DND-41 (cell line): ENCODE measurements around the gene HOXB7.

Source experiments
- CTCF ChIP-seq: IDR thresholded peaks from 2 replicates; pipeline ENCODE4 v1.5.1; 2012; ENCODE audit warnings: borderline replicate concordance, low read length, moderate library complexity, mild to moderate bottlenecking; ENCODE audit not compliant: poor library complexity, severe bottlenecking; ENCODE audit errors: extremely low read depth
- EZH2 ChIP-seq: IDR thresholded peaks from 3 replicates; pipeline ENCODE4 v1.6.1; 2012; ENCODE audit warnings: borderline replicate concordance, low read depth, mild to moderate bottlenecking, moderate library complexity, low read length, inconsistent platforms; ENCODE audit not compliant: severe bottlenecking

DNA sequence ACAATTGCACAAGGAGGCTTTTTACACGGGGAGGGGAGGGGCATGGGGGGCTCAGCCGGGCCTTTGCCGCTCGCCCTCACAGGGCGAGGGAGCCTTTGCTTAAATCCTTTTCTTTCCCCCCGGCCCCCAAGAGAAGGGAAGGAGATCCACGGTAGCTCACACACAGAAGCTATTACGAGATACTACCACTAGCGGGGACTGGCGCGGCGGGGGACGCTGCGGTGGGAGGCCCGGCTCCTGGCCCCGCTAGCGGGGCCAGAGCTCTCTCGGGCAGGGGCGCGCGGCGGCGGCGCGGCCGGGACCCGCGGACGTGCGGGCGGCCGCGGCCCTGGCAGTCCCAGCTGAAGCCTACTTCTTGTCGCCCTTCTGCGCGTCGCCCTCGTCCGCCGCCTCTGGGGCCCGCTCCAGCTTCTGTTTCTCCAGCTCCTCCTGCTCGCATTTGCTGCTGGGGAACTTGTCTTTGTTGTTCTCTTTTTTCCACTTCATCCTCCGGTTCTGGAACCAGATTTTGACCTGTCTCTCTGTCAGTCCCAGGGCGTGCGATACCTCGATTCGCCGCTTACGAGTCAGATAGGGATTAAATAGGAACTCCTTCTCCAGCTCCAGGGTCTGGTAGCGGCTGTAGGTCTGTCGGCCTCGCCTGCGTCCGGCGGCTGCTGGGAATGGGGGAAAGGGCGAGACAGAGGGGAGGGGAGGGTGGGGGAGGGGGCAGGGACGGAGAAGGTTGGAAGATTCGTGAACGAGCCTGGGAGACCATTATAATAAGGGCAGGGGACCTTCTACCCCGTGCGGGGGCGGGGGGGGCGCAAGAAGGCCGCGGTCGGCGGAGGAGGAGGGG lies 2.3 kb upstream of the HOXB7 start:
- TF ChIP-seq CTCF (no peak), EZH2 (no peak)
